Measurements from ENCODE around the gene RBBP4.

DNA sequence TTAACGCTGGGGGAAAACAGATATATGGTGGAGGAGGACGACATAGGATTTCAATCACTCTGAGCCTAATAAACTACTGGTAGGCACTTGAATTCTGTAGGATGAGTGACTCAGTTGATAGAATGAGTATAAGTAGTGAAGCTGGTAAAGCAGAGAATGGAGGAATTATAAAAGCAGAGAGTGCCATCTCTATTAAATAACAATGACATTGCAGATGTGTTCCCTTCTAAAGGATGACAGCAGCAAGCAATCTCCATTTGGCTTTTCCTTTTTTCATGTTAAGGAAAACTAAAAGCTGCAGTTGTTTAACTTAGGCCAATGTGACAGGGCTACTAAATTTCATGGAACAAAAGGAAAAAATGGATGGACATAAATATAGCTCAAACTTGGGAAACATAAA, 18.2 kb upstream of the RBBP4 start:
- no peak for TF ChIP-seq RAD21 (conservative IDR thresholded peaks at IDR 0.05)
- TF ChIP-seq, protein P1, sequence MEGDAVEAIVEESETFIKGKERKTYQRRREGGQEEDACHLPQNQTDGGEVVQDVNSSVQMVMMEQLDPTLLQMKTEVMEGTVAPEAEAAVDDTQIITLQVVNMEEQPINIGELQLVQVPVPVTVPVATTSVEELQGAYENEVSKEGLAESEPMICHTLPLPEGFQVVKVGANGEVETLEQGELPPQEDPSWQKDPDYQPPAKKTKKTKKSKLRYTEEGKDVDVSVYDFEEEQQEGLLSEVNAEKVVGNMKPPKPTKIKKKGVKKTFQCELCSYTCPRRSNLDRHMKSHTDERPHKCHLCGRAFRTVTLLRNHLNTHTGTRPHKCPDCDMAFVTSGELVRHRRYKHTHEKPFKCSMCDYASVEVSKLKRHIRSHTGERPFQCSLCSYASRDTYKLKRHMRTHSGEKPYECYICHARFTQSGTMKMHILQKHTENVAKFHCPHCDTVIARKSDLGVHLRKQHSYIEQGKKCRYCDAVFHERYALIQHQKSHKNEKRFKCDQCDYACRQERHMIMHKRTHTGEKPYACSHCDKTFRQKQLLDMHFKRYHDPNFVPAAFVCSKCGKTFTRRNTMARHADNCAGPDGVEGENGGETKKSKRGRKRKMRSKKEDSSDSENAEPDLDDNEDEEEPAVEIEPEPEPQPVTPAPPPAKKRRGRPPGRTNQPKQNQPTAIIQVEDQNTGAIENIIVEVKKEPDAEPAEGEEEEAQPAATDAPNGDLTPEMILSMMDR (IDR thresholded peaks at IDR 0.05; ENCODE audit: poor library complexity, severe bottlenecking) = no peak
- TF ChIP-seq POLR2AphosphoS5 (IDR thresholded peaks at IDR 0.05) = no peak
- TF ChIP-seq TAF1 (IDR thresholded peaks at IDR 0.05; ENCODE audit: low read depth) = no peak
- TF ChIP-seq SMC3 (conservative IDR thresholded peaks at IDR 0.05; ENCODE audit: poor library complexity) = no peak
- TF ChIP-seq EZH2 (IDR thresholded peaks at IDR 0.05; ENCODE audit: borderline replicate concordance, insufficient read depth, low read length, poor library complexity, severe bottlenecking) = no peak
- TF ChIP-seq, protein P2, sequence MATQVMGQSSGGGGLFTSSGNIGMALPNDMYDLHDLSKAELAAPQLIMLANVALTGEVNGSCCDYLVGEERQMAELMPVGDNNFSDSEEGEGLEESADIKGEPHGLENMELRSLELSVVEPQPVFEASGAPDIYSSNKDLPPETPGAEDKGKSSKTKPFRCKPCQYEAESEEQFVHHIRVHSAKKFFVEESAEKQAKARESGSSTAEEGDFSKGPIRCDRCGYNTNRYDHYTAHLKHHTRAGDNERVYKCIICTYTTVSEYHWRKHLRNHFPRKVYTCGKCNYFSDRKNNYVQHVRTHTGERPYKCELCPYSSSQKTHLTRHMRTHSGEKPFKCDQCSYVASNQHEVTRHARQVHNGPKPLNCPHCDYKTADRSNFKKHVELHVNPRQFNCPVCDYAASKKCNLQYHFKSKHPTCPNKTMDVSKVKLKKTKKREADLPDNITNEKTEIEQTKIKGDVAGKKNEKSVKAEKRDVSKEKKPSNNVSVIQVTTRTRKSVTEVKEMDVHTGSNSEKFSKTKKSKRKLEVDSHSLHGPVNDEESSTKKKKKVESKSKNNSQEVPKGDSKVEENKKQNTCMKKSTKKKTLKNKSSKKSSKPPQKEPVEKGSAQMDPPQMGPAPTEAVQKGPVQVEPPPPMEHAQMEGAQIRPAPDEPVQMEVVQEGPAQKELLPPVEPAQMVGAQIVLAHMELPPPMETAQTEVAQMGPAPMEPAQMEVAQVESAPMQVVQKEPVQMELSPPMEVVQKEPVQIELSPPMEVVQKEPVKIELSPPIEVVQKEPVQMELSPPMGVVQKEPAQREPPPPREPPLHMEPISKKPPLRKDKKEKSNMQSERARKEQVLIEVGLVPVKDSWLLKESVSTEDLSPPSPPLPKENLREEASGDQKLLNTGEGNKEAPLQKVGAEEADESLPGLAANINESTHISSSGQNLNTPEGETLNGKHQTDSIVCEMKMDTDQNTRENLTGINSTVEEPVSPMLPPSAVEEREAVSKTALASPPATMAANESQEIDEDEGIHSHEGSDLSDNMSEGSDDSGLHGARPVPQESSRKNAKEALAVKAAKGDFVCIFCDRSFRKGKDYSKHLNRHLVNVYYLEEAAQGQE (IDR thresholded peaks at IDR 0.05; ENCODE audit: borderline replicate concordance) = no peak
